C4-2B (cell line): ENCODE measurements around the gene VAPA.

ENCODE experiments used
- ZFX ChIP-seq: fragments of 450-650 bp; IDR thresholded peaks from 2 replicates; pipeline ENCODE4 v1.6.1; 2017
- TF ChIP-seq, protein P1 (sequence below): fragments of 450-650 bp; conservative IDR thresholded peaks from 2 replicates; pipeline ENCODE4 v1.5.1; 2017; ENCODE audit warnings: mild to moderate bottlenecking

- TF ChIP-seq, protein P1, sequence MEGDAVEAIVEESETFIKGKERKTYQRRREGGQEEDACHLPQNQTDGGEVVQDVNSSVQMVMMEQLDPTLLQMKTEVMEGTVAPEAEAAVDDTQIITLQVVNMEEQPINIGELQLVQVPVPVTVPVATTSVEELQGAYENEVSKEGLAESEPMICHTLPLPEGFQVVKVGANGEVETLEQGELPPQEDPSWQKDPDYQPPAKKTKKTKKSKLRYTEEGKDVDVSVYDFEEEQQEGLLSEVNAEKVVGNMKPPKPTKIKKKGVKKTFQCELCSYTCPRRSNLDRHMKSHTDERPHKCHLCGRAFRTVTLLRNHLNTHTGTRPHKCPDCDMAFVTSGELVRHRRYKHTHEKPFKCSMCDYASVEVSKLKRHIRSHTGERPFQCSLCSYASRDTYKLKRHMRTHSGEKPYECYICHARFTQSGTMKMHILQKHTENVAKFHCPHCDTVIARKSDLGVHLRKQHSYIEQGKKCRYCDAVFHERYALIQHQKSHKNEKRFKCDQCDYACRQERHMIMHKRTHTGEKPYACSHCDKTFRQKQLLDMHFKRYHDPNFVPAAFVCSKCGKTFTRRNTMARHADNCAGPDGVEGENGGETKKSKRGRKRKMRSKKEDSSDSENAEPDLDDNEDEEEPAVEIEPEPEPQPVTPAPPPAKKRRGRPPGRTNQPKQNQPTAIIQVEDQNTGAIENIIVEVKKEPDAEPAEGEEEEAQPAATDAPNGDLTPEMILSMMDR = no peak
- TF ChIP-seq ZFX = no peak
Measured at GRCh38 chr18:9901377-9901776, 12.4 kb upstream of the VAPA start.
